ENCODE results near the gene COL7A1.

- TF ChIP-seq CTCF (conservative IDR thresholded peaks at IDR 0.05) (no peak), EZH2 (IDR thresholded peaks at IDR 0.05; ENCODE audit: low read depth) (no peak)
These were observed 56.7 kb downstream of the COL7A1 start for GRCh38 chr3:48538451-48538850.
